HG02981 (cell line): Measurements from ENCODE around the gene FRMPD1.

ENCODE experiments used
- ATAC-seq: cut with Tn5 transposase; IDR thresholded peaks from one replicate; pipeline ENCODE4 v1.9.1; 2021; ENCODE audit warnings: mild to moderate bottlenecking, moderate library complexity; ENCODE audit not compliant: unreplicated experiment

The FRMPD1 gene

GRCh38 chr9:37625758-37626147 is 25.0 kb upstream of the FRMPD1 start:
- ATAC-seq = no peak

DNA sequence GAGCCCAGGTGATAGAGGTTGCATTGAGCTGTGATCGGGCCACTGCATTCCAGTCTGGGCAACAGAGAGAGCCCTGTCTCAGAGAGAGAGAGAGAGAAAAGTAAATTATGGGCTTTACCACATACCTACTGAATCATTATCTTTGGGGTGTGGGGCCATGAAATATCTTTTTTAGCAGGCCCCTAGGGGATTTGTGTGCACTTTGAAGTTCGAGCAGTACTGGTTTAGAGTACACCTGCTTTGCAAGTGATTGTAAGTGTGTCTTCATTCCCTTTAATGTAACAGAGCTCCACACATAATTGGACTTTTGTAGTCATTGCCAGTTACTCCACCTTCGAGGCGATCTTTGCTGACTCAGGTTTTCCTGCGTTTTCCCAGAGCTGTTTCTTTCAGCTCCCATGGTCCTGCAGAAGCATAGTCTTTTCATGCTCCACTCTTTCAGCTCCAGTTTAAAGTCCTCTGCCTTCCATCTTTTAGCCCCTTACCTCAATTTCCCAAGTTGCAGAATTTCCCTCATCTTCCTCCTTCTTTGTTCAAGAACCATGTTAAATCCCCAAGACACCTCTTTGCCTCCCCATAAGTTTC is 24.0 kb upstream of the FRMPD1 start:
- no peak for ATAC-seq

- ATAC-seq = no peak
Observed at GRCh38 chr9:37632479-37632878, 18.3 kb upstream of the FRMPD1 start.

DNA sequence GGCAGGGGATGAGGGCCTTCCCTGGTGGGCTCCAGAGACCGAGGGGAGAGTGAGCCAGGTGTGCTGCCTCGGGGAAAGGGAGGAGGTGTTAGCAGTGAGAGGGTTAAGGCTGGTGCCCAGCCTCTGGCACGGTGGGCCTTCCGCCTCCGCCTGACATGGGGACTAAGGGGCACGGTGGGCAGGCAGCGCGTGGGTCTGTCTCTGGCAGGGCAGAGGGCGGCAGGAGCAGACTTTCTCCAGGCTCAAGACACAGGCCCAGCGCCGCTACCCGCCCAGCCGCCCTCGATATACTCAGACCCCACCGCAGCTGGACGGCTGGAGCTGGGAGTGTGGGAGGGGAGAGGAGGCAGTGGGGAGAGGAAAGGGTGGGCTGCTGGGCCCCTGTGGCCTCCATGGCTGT is 14.9 kb upstream of the FRMPD1 start:
- no peak for ATAC-seq

DNA sequence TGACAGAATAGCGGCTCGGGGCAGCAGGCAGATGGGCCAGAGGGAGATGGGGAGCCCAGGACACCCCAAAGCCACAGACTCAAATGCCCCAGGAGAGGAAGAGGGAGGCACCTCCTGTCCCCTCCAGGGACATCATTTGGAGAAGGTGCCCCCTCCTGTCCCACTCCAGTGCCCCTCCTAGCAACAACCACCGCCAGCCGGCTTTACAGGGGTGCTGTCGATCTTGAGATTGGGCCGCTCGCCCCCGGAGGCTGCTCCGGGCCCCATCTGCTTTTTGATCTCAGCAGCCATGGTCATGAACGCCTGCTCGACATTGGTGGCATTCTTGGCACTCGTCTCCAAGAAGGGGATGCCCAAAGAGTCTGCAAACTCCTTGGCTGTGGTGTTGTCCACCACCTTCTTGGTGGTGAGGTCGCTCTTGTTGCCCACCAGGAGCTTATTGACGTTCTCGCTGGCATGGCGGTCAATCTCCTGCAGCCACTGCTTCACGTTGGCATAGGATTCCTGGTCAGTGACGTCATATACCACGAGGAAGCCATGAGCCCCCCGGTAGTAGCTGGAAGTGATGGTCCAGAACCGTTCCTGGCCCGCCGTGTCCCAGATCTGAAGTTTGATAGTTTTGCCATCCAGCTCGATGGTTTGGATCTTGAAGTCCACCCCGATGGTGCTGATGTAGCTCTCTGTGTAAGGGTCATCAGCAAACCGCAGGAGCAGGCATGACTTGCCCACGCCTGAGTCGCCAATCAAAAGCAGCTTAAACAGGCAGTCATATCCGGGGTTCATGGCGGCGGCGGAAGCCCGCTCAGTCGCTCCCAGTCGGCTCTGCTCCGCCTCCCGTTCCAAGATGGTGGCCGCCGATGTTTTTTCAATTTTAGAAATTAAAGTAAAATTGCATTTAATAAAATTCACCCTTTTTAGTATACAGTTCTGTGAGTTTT is 14.0 kb upstream of the FRMPD1 start:
- no peak for ATAC-seq

- ATAC-seq = no peak
Observed at GRCh38 chr9:37639109-37639762, 11.5 kb upstream of the FRMPD1 start.

GRCh38 chr9:37639841-37640240 is 10.9 kb upstream of the FRMPD1 start:
- no peak for ATAC-seq

- no peak for ATAC-seq
Observed at GRCh38 chr9:37640246-37640645, 10.5 kb upstream of the FRMPD1 start.

GRCh38 chr9:37641331-37641730 is 9.4 kb upstream of the FRMPD1 start:
- no peak for ATAC-seq

- ATAC-seq = no peak
Observed at GRCh38 chr9:37643214-37643613, 7.5 kb upstream of the FRMPD1 start.

GRCh38 chr9:37645903-37646506 is 4.7 kb upstream of the FRMPD1 start:
- no peak for ATAC-seq

DNA sequence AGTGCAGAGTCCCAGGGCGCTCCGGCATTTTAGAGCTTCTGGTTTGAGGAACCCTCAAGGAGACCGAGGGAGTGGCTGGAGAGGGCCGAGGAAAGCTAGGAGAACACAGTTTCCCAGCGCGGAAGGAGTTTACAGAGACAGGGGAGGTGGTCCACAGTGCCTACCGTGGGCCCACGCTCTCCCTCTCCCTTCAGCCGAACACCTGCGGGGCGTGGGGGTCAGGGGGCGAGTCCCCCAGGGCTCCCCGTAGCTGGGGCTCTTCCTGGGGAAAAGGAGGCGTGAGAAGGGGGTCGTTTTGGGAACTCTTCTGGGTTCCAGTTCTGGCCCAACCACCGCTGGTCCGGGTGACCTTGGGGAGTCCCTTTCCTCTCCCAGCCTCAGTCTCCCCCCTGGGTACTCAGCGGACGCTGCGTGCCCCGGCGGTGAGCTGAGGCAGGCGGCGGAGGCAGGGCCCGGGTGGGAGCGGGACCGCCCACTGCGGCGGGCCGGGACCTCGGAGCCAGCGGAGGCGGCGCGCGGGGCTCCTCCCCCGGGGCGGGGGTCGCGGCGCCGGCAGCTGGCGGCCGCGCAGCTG is 368 bp upstream of the FRMPD1 start:
- ATAC-seq = no peak

DNA sequence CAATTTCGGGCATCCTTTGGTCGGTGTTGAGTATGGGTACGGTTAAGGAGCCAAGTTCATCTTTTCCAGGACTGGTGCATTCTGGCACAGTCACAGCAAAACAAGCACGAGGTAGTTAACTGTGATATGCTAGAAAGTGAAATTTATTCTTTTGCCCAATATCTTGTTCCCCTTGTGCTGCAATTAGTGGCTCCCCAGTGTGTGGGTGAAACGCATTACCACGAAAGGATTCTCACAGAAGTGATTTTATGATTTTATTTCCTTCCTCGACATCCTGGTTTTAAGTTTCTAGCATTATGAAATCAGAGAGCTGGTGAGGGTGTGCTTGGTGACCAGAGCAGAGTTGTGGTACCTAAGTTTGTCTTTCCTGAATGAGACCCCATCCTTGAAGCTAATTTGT is 1.5 kb downstream of the FRMPD1 start:
- no peak for ATAC-seq

DNA sequence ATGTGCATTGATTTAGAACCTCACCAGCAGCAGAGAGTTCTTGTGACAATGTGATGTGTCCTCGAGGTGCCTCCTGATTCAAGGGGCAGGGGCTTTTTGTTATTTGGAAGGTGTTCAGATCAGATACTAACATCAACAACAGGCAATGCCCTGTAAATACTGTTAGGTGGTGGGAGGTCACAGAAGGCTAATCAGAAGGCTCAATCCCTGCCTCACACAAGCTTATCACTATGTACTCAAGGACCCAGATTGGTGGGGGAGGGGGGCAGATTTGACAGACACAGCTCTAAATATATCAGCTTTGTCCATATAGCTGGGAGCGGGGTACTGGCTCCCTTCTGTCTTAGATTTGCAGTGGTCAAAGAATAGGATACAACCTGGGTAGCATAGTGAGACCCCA is 2.6 kb downstream of the FRMPD1 start:
- ATAC-seq = no peak

- ATAC-seq = no peak
Observed at GRCh38 chr9:37656936-37657335, 6.2 kb downstream of the FRMPD1 start.

GRCh38 chr9:37660691-37661090 is 9.9 kb downstream of the FRMPD1 start:
- ATAC-seq = no peak

GRCh38 chr9:37663926-37664325 is 13.2 kb downstream of the FRMPD1 start:
- ATAC-seq = no peak

DNA sequence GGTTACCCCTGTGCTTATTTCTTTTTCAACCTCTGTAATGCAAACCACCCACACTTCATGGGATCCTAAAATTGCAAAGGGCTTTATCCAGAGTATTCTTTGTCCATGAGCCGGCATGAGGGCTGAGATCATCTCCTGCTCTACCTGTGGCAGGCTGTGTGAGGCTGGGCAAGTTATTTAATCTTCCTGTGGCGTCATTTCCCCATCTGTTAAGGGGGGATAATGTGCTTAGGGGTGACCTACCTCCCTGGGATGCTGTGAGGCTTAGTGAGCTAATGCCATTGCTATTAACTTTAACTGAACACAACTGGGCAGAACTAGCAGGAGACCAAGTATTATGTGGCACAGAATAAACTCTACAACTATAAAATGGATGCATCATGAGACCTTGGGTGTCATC is 17.0 kb downstream of the FRMPD1 start:
- no peak for ATAC-seq

DNA sequence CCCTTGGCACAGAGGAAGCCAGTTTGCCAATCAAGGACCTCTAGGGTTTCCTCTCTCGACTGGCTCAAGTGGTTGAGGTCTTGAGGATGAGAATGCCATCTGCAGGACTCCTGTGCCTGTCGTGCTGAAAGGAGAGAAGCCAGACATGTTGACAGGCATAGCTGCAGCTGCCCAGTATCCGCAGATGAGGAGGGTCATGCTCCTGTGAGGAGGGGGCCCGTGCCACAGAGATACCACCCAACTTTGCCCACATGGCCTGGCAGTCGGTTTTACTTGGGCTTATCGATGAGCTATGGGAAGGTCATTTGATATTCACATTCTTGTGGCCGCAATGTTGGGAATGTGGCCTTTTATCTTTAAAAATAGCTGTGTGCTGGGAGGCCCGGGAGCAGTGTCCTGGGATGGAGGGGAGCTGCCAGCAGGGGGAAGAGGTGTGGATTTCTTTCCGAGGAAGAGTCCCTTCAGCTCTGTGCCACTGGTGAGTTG is 17.4 kb downstream of the FRMPD1 start:
- no peak for ATAC-seq

DNA sequence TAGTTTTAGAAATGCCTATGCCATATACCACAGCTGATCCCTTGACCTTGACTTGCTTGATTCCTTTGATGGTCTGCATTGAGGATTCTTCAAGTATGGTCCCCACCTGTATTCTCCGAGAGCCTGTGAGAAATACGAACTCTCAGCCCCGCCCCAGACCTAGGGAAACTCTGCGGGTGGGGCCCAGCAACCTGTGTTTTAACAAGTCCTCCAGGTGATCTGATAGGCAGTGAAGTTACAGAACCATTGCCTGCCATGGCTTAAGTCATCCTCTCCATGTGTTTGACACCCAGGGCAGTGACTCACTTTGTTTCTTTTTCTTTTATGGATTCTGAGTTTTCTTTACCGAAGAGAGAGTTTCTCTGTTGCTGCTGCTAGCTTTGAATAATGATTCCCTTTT is 18.5 kb downstream of the FRMPD1 start:
- no peak for ATAC-seq

DNA sequence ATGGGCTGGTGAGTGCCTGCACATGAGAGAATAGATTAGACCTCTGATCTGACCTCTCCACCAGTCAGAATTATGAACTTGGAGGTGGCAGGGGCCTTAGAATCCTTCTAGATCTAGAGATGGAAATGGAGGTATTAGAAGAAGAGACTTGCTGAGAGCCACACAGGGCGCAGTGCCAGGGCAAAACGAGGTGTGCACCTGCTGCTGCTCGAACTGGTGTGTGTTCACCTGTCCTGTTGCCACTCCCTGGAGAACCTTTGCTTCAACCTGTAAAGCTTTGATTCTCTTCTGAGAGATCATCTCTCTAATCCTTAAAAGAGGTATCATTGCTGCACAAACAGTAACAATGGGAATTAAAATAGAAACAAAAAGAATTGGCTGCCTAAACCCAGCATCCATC is 24.9 kb downstream of the FRMPD1 start:
- no peak for ATAC-seq
